OCI-LY1 (cell line): ENCODE measurements around the gene TAF11L14.

ENCODE experiments used
- EZH2 ChIP-seq: fragments of 200-600 bp; sonication (generic), shearing (Covaris generic); IDR thresholded peaks from 2 replicates; pipeline ENCODE4 v1.8.0; 2017; ENCODE audit warnings: borderline replicate concordance, mixed run types, mild to moderate bottlenecking, antibody characterized with exemption, low read length, moderate library complexity, mixed read lengths
- TF ChIP-seq, protein P1 (sequence below): fragments of 200-600 bp; sonication (generic), shearing (Covaris generic); IDR thresholded peaks from 2 replicates; pipeline ENCODE4 v1.5.1; 2017; ENCODE audit warnings: mild to moderate bottlenecking, antibody characterized with exemption, low read length, moderate library complexity, mixed read lengths

DNA sequence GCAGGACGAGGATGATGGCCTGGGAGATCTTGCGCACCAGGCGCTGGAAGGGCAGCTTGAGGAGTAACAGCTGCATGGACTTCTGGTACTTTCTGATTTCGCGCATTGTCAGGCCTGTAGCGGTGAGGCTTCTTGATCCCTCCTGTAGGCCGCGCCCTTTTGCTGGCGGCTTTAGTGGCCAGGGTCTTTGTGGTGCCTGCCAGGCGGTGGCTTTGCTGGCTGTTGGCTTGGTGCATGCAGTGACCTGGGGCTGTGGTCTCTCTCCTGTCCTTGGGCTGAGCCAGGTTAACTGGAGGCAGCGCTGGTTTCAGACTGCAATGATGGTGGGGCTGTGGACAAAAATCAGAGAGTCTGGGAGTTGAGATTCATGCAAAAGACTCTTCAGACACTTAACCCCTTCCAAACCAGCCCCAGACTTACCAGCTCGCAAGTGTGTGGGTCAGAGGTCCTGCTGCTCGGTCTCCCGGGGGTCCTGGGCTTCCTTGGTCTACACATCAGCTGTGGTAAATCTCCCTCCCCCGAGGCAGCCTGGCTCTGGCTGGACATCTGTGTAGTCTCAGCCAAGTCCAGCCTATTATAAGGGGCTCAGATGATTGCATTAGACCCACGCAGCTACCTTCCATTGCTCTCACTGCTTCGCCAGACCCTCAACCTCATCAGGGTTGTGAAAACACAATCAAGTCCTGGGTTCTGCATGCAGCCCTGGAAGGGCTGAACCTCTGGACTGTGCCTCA lies 19.2 kb upstream of the TAF11L14 start:
- TF ChIP-seq, protein P1, sequence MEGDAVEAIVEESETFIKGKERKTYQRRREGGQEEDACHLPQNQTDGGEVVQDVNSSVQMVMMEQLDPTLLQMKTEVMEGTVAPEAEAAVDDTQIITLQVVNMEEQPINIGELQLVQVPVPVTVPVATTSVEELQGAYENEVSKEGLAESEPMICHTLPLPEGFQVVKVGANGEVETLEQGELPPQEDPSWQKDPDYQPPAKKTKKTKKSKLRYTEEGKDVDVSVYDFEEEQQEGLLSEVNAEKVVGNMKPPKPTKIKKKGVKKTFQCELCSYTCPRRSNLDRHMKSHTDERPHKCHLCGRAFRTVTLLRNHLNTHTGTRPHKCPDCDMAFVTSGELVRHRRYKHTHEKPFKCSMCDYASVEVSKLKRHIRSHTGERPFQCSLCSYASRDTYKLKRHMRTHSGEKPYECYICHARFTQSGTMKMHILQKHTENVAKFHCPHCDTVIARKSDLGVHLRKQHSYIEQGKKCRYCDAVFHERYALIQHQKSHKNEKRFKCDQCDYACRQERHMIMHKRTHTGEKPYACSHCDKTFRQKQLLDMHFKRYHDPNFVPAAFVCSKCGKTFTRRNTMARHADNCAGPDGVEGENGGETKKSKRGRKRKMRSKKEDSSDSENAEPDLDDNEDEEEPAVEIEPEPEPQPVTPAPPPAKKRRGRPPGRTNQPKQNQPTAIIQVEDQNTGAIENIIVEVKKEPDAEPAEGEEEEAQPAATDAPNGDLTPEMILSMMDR, result no peak
- TF ChIP-seq EZH2, result no peak
